Astrocyte (in vitro differentiated cells and primary cell): ENCODE data around the gene CD81. TPM values are rescaled to one million over a fixed set of nuclear protein-coding genes. Genes with fewer than 3 reads are reported as not detected.

ENCODE experiments used
- DNase-seq: peaks from one replicate; pipeline ENCODE4 v3.0.0-alpha.2; 2010; ENCODE audit warnings: low read depth
- FAIRE-seq: peaks from 2 replicates; lab custom pipeline; 2011; peaks lifted over from hg19 to GRCh38; lab: Jason Lieb, UNC
- H2AFZ ChIP-seq: 2 replicates; pipeline ENCODE4 v1.6.0; 2012; ENCODE audit warnings: low read depth, low read length, inconsistent platforms
- H3K27ac ChIP-seq: 2 replicates; pipeline ENCODE4 v1.5.1; 2011; ENCODE audit warnings: low read depth, low read length, inconsistent platforms
- H3K27me3 ChIP-seq: 2 replicates; pipeline ENCODE4 v1.6.0; 2011; ENCODE audit warnings: low read length, inconsistent platforms; ENCODE audit not compliant: insufficient read depth
- H3K36me3 ChIP-seq: 2 replicates; pipeline ENCODE4 v1.5.1; 2011; ENCODE audit warnings: low read length, inconsistent platforms; ENCODE audit not compliant: insufficient read depth
- H3K4me1 ChIP-seq: 2 replicates; pipeline ENCODE4 v1.5.1; 2011; ENCODE audit warnings: low read length, inconsistent platforms; ENCODE audit not compliant: insufficient read depth
- H3K4me2 ChIP-seq: 2 replicates; pipeline ENCODE4 v1.6.0; 2012; ENCODE audit warnings: low read length, inconsistent platforms
- H3K4me3 ChIP-seq: 2 replicates; pipeline ENCODE4 v1.5.1; 2011; ENCODE audit warnings: low read depth, mild to moderate bottlenecking, low read length, inconsistent platforms; ENCODE audit not compliant: insufficient read depth
- H3K79me2 ChIP-seq: 2 replicates; pipeline ENCODE4 v1.6.0; 2012; ENCODE audit warnings: mild to moderate bottlenecking, low read length, inconsistent platforms; ENCODE audit not compliant: insufficient read depth
- H3K9ac ChIP-seq: 2 replicates; pipeline ENCODE4 v1.6.0; 2012; ENCODE audit warnings: mild to moderate bottlenecking, low read length, inconsistent platforms
- H3K9me3 ChIP-seq: 2 replicates; pipeline ENCODE4 v1.5.1; 2012; ENCODE audit warnings: low read depth, mild to moderate bottlenecking, low read length, inconsistent platforms; ENCODE audit not compliant: insufficient read depth
- H4K20me1 ChIP-seq: 2 replicates; pipeline ENCODE4 v1.6.0; 2012; ENCODE audit warnings: low read length, inconsistent platforms; ENCODE audit not compliant: insufficient read depth
- H3K27ac Mint-ChIP-seq: one replicate; pipeline ENCODE4 v1.8.0; 2021; ENCODE audit warnings: mild to moderate bottlenecking, mixed read lengths; ENCODE audit not compliant: unreplicated experiment
- H3K27me3 Mint-ChIP-seq: one replicate; pipeline ENCODE4 v1.8.0; 2021; ENCODE audit warnings: low read depth, mixed read lengths; ENCODE audit not compliant: unreplicated experiment
- H3K36me3 Mint-ChIP-seq: one replicate; pipeline ENCODE4 v1.8.0; 2021; ENCODE audit warnings: low read depth, mixed read lengths; ENCODE audit not compliant: unreplicated experiment
- H3K4me1 Mint-ChIP-seq: one replicate; pipeline ENCODE4 v1.8.0; 2021; ENCODE audit warnings: low read depth, mixed read lengths; ENCODE audit not compliant: unreplicated experiment
- H3K4me3 Mint-ChIP-seq: one replicate; pipeline ENCODE4 v1.8.0; 2021; ENCODE audit warnings: mild to moderate bottlenecking, moderate library complexity, mixed read lengths; ENCODE audit not compliant: unreplicated experiment
- H3K9me3 Mint-ChIP-seq: one replicate; pipeline ENCODE4 v1.8.0; 2021; ENCODE audit warnings: mild to moderate bottlenecking, mixed read lengths; ENCODE audit not compliant: unreplicated experiment
- CTCF ChIP-seq: IDR thresholded peaks from 2 replicates; pipeline ENCODE4 v1.5.1; 2011; ENCODE audit warnings: low read depth, mild to moderate bottlenecking, inconsistent platforms, low read length, moderate library complexity; ENCODE audit not compliant: insufficient read depth
- EZH2 ChIP-seq: IDR thresholded peaks from 2 replicates; pipeline ENCODE4 v1.6.1; 2012; ENCODE audit warnings: mild to moderate bottlenecking, low read length, inconsistent platforms; ENCODE audit not compliant: insufficient read depth
- total RNA-seq: library from RNA; stranded (reverse); gene quantifications from 2 replicates; pipeline ENCODE4 v1.2.1, GENCODE V29; 2021

The CD81 gene
- total RNA-seq, 1 donor from 2014 or later: 625 TPM

GRCh38 chr11:2433106-2433925, 56.2 kb downstream of the CD81 start:
- DNase-seq (no peak), FAIRE-seq (no peak)
- Mint-ChIP-seq H3K27ac (no peak overlapping the region), H3K9me3 (peaks cover 5% of the 10 kb centered on the region), H3K36me3 (no peaks in the 10 kb centered on the region), H3K4me3 (no peak overlapping the region), H3K27me3 (peaks cover 24% of the 10 kb centered on the region), H3K4me1 (no peaks in the 10 kb centered on the region)
- Histone ChIP-seq H3K9me3 (peaks cover 2% of the 10 kb centered on the region), H3K36me3 (no peaks in the 10 kb centered on the region), H3K9ac (no peak overlapping the region), H3K27ac (no peak overlapping the region), H3K4me1 (no peaks in the 10 kb centered on the region), H2AFZ (no peak overlapping the region), H4K20me1 (peaks cover 2% of the 10 kb centered on the region), H3K4me2 (no peak overlapping the region), H3K79me2 (no peaks in the 10 kb centered on the region), H3K4me3 (no peak overlapping the region), H3K27me3 (peaks cover 9% of the 10 kb centered on the region)
- TF ChIP-seq CTCF (no peak), EZH2 (no peak)

- H3K9ac ChIP-seq: no peak overlapping the region
- no peak overlapping the region for H3K27ac ChIP-seq
- Mint-ChIP-seq H3K9me3 (peaks cover 5% of the 10 kb centered on the region), H3K4me1 (no peaks in the 10 kb centered on the region), H3K4me3 (no peak overlapping the region), H3K27ac (no peak overlapping the region), H3K36me3 (no peaks in the 10 kb centered on the region), H3K27me3 (peaks cover 31% of the 10 kb centered on the region)
- H4K20me1 ChIP-seq: no peaks in the 10 kb centered on the region
- H3K27me3 ChIP-seq: peaks cover 9% of the 10 kb centered on the region
- no peak for FAIRE-seq
- H3K4me3 ChIP-seq: no peak overlapping the region
- DNase-seq: no peak
- H3K79me2 ChIP-seq: no peaks in the 10 kb centered on the region
- no peak overlapping the region for H3K4me2 ChIP-seq
- H2AFZ ChIP-seq: no peak overlapping the region
- no peaks in the 10 kb centered on the region for H3K36me3 ChIP-seq
- no peaks in the 10 kb centered on the region for H3K4me1 ChIP-seq
- H3K9me3 ChIP-seq: peaks cover 2% of the 10 kb centered on the region
- no peak for TF ChIP-seq EZH2
- no peak for TF ChIP-seq CTCF
Measured at GRCh38 chr11:2434008-2434407, 56.9 kb downstream of the CD81 start.
